Heart right ventricle (tissue), 16 donors: ENCODE measurements around the gene FAM193B. TPM values are rescaled to one million over a fixed set of nuclear protein-coding genes. Genes with fewer than 3 reads are reported as not detected.
A peak's percentile ranks its signal among the peaks of the same experiment; 100 is the strongest.

Source experiments
- ATAC-seq, 8 donors: fragments of 200-7000 bp; cut with Tn5 transposase; one replicate each; pipeline ENCODE4 v1.9.1; 2020; ENCODE audit warnings: mild to moderate bottlenecking in 8 of 8, moderate library complexity in 8 of 8, moderate number of reproducible peaks in 1 of 8
- DNase-seq, 2 donors: peaks; one replicate each; pipeline ENCODE4 v3.0.0-alpha.2; 2020
- H3K27ac ChIP-seq, 10 donors: fragments of 200-600 bp; sonication (generic) in 2 of 10; one replicate each; pipeline versions ENCODE4 v1.5.0 to v1.8.0; 2020 to 2022; ENCODE audit warnings: mild to moderate bottlenecking in 3 of 10
- H3K27me3 ChIP-seq, 7 donors: fragments of 200-600 bp; one replicate each; pipeline ENCODE4 v1.8.0; 2021 to 2022; ENCODE audit warnings: mild to moderate bottlenecking in 2 of 7
- H3K36me3 ChIP-seq, 9 donors: fragments of 200-600 bp; sonication (generic) in 1 of 9; one replicate each; pipeline versions ENCODE4 v1.5.0 to v1.8.0; 2020 to 2022; ENCODE audit warnings: mild to moderate bottlenecking in 2 of 9
- H3K4me1 ChIP-seq, 9 donors: fragments of 200-600 bp; sonication (generic) in 1 of 9; one replicate each; pipeline versions ENCODE4 v1.5.0 to v1.8.0; 2020 to 2022; ENCODE audit warnings: mild to moderate bottlenecking in 4 of 9
- H3K4me3 ChIP-seq, 10 donors: fragments of 200-600 bp; sonication (generic) in 2 of 10; one replicate each; pipeline versions ENCODE4 v1.5.0 to v1.8.0; 2020 to 2022; ENCODE audit warnings: mild to moderate bottlenecking in 7 of 10, moderate library complexity in 2 of 10
- H3K9me3 ChIP-seq, 11 donors: fragments of 200-600 bp in 10 of 11; sonication (generic) in 2 of 11; one replicate each; pipeline versions ENCODE4 v1.5.0 to v1.8.0; 2013 to 2022; ENCODE audit warnings: mild to moderate bottlenecking in 2 of 11, control low read depth in 1 of 11, moderate library complexity in 1 of 11
- WGBS, 2 donors: extraction: QIAGEN DNeasy Blood & Tissue Kit; methylation state at CpG; one replicate each; pipeline ENCODE4 v1.1.7; 2013; ENCODE audit warnings: inconsistent platforms in 1 of 2; 5-methylcytosine and 5-hydroxymethylcytosine counted together
- intact Hi-C, 10 donors: fragments of 100-400 bp; cut with DNase I; formaldehyde crosslinking; loops; one replicate each; pipeline versions ENCODE4 v1.11.1 to v1.14.2; 2022
- polyA plus RNA-seq, 2 donors: library from polyadenylated mRNA; stranded (reverse); fragments of 200-250 nt; gene quantifications; one replicate each; pipeline ENCODE4 v1.2.3, GENCODE V29; 2013
- total RNA-seq, 10 donors: library from RNA; stranded (reverse); fragmentation: NEBNext Ultra II Directional in 3 of 10; extraction: Animal tissue kit (Norgen Biotek cat#: 25700) in 3 of 10; gene quantifications; one replicate each; pipeline versions ENCODE4 v1.2.1 to v1.2.4, GENCODE V29; 2021 to 2023
- TF ChIP-seq, protein P1 (sequence below), 9 donors: fragments of 200-600 bp; sonication (generic) in 2 of 9; IDR thresholded peaks; one replicate each; pipeline versions ENCODE4 v1.5.0 to v1.8.0; 2021 to 2022; ENCODE audit warnings: antibody characterized with exemption in 9 of 9, mild to moderate bottlenecking in 5 of 9, moderate library complexity in 1 of 9
- donor health status: Arrhythmogenic right ventricular cardiomyopathy.
- donor health status: ischemic (EF 13 %, LVEDD 7.1; RV severe dilation, severe dysfunction).
- donor health status: healthy with polysubstance abuse.
- donor health status: DM: no; HTN: yes; CAD: no.
- donor health status: DM: no; HTN: no; CAD: no.
- donor health status: ischemic (EF 25% LVEDD 6.9; RV normal size, moderate dysfunction).
- donor health status: ischemic (EF 25% LVEDD 5.7; RV mildly dilated, moderate dysfunction).
- donor health status: healthy.
- donor health status: DM: yes; HTN: yes; CAD: no.
- donor health status: Ischemic cardiomyopathy.
- donor health status: ischemic (EF 35%, LVEDD 5.7; RV mildly dilated, moderate dysfunction).
- donor health status: nonischemic (EF 11% LVEDD 7.7; RV severe dilation, severe dysfunction).
- donor health status: DM: yes; HTN: yes; CAD: no.
- donor health status: PGD.
- donor health status: ischemic (EF 29% LVEDD 5.4; RV normal size, mild dysfunction).
- donor health status: nonischemic (EF 23%, LVEDD 6.1; RV moderate dilation, normal function).

Gene FAM193B
- total and polyA plus RNA-seq, 12 donors: 14.1 to 201 (median 21.7) TPM

GRCh38 chr5:177594071-177594470 is 39.7 kb upstream of the FAM193B start:
- H3K4me1 ChIP-seq: peaks cover 0 to 33% (median 19%) of the 10 kb centered on the region in 9 donors
- intact Hi-C loops: loop anchor here in 5 of 10 donors (5.0 to 10.0 kb wide), 4 partner anchors 42 to 77 kb away; partner anchors contain the start of genes FAM193B (in 2 of the 5) and DDX41 (in 1 of the 5)
- ATAC-seq: no peak

DNA sequence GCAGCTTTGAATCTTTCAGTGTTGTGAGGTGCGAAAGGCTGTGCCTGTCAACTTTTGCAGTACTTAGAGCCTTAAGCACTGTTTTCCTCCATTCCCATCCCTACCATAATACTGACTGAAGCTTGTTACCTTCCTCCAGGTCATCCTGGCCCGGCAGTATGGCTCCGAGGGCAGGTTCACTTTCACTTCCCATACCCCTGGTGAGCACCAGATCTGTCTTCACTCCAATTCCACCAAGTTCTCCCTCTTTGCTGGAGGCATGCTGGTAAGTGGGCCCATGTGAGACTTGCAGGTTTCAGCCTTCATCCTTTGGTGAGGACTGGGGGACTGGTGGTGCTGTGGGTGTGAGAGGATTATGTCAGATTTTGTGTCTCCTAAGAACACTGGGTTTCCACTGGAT is 39.1 kb upstream of the FAM193B start:
- TF ChIP-seq, protein P1, sequence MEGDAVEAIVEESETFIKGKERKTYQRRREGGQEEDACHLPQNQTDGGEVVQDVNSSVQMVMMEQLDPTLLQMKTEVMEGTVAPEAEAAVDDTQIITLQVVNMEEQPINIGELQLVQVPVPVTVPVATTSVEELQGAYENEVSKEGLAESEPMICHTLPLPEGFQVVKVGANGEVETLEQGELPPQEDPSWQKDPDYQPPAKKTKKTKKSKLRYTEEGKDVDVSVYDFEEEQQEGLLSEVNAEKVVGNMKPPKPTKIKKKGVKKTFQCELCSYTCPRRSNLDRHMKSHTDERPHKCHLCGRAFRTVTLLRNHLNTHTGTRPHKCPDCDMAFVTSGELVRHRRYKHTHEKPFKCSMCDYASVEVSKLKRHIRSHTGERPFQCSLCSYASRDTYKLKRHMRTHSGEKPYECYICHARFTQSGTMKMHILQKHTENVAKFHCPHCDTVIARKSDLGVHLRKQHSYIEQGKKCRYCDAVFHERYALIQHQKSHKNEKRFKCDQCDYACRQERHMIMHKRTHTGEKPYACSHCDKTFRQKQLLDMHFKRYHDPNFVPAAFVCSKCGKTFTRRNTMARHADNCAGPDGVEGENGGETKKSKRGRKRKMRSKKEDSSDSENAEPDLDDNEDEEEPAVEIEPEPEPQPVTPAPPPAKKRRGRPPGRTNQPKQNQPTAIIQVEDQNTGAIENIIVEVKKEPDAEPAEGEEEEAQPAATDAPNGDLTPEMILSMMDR (IDR thresholded peaks at IDR 0.05): no peak
- WGBS, 2 donors: 84 to 93% methylated on average over 3 of the region's 3 CpGs

More at GRCh38 chr5:177594071-177594470, 39.7 kb upstream of the FAM193B start:
- Histone ChIP-seq H3K27me3 (peaks cover 0 to 23% (median 12%) of the 10 kb centered on the region in 7 donors), H3K36me3 (peaks cover 0 to 44% (median 28%) of the 10 kb centered on the region in 9 donors), H3K27ac (no peak overlapping the region), H3K9me3 (no peaks in the 10 kb centered on the region), H3K4me3 (no peak overlapping the region)
- TF ChIP-seq, protein P1 (IDR thresholded peaks at IDR 0.05): no peak
- 90 to 93% methylated on average over 8 of the region's 8 CpGs for WGBS, 2 donors
- DNase-seq: no peak

DNA sequence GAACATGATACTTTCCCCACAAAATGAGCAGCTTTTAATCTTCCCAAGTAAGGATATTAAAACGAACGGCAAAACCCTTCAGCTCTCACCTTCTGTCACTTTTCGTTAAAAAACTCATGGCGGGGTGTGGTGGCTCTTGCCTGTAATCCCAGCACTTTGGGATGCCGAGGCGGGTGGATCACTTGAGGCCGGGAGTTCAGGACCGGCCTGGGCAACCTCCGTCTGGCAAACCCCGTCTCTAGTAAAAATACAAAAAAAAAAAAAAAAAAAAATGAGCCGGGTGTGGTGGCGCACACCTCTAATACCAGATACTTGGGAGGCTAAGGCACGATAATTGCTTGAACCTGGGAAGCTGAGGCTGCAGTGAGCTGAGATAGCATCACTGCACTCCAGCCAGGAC is 38.5 kb upstream of the FAM193B start:
- peaks cover 0 to 22% (median 17%) of the 10 kb centered on the region in 9 donors for H3K4me1 ChIP-seq
- peaks cover 0 to 44% (median 28%) of the 10 kb centered on the region in 9 donors for H3K36me3 ChIP-seq
- H3K27me3 ChIP-seq: peaks cover 0 to 27% (median 15%) of the 10 kb centered on the region in 7 donors
- H3K4me3 ChIP-seq: peak overlapping the region; percentile 69 to 99 (median 95)
- intact Hi-C loops: loop anchor here in 5 of 10 donors (5.0 to 10.0 kb wide), 4 partner anchors 41 to 76 kb away; partner anchors contain the start of genes FAM193B (in 2 of the 5) and DDX41 (in 1 of the 5)
- TF ChIP-seq, protein P1 (IDR thresholded peaks at IDR 0.05): no peak
- ATAC-seq: no peak
- H3K27ac ChIP-seq: peak overlapping the region in 7 of 10 donors; percentile 77 to 94 (median 81)
- 79 to 81% methylated on average over 13 of the region's 13 CpGs for WGBS, 2 donors
- H3K9me3 ChIP-seq: no peaks in the 10 kb centered on the region
- DNase-seq: no peak

More for the DNA sequence above, 39.1 kb upstream of the FAM193B start:
- intact Hi-C loops: loop anchor here in 5 of 10 donors (5.0 to 10.0 kb wide), 4 partner anchors 41 to 76 kb away; partner anchors contain the start of genes FAM193B (in 2 of the 5) and DDX41 (in 1 of the 5)
- Histone ChIP-seq H3K27me3 (peaks cover 0 to 24% (median 13%) of the 10 kb centered on the region in 7 donors), H3K27ac (no peak overlapping the region), H3K9me3 (no peaks in the 10 kb centered on the region), H3K4me3 (peak overlapping the region in 3 of 10 donors; percentile 81 to 99 (median 94)), H3K36me3 (peaks cover 0 to 44% (median 28%) of the 10 kb centered on the region in 9 donors), H3K4me1 (peaks cover 0 to 27% (median 17%) of the 10 kb centered on the region in 9 donors)
- ATAC-seq: no peak
- DNase-seq: no peak

- Histone ChIP-seq H3K4me1 (peaks cover 0 to 22% (median 17%) of the 10 kb centered on the region in 9 donors), H3K36me3 (peaks cover 0 to 44% (median 28%) of the 10 kb centered on the region in 9 donors), H3K27me3 (peaks cover 0 to 27% (median 15%) of the 10 kb centered on the region in 7 donors), H3K9me3 (no peaks in the 10 kb centered on the region), H3K4me3 (peak within 1 kb of the TSS; percentile 69 to 99 (median 95)), H3K27ac (peak within 1 kb of the TSS; percentile 31 to 94 (median 80))
- peak; percentile 95 to 98 (median 98) for ATAC-seq
- intact Hi-C loops: loop anchor here in 5 of 10 donors (5.0 to 10.0 kb wide), 4 partner anchors 40 to 75 kb away; partner anchors contain the start of genes FAM193B (in 2 of the 5) and DDX41 (in 1 of the 5)
- TF ChIP-seq, protein P1 (IDR thresholded peaks at IDR 0.05): peak in 7 of 9 donors; percentile 6 to 44 (median 22)
- DNase-seq: peak; percentile 76 to 86
- WGBS, 2 donors: 0 to 1% methylated on average over 66 to 71 of the region's 71 CpGs
Observed at GRCh38 chr5:177592010-177592834, 37.9 kb upstream of the FAM193B start, which contains the start of gene TMED9. Gene TMED9 (plus strand): TSS chr5:177592203. CDS start chr5:177592215, 12 bp downstream.
